IMR-90 (cell line): Measurements from ENCODE around the gene CBX5. TPM values are rescaled to one million over a fixed set of nuclear protein-coding genes. Genes with fewer than 3 reads are reported as not detected.
"Not testable (repeated sequence)": the region's sequence is repeated elsewhere in the genome, so short reads cannot be mapped to it uniquely, and the experiment has no call there.

ENCODE experiments used
- ATAC-seq: fragments of 200-7000 bp; cut with Tn5 transposase; 2 replicates; pipeline ENCODE4 v1.9.1; 2020; ENCODE audit warnings: low read depth, mild to moderate bottlenecking, moderate library complexity
- BruUV-seq: library from RNA; stranded (reverse); fragments of 400-500 nt; replicated peaks from 2 replicates; lab custom pipeline; 2021; lab: Mats Ljungman, UMichigan
- CTCF ChIA-PET: fragments of 300-600 bp; formaldehyde crosslinking; extraction: SDS; loops from one replicate; lab custom pipeline; 2021; ENCODE audit warnings: antibody characterized with exemption; lab: Yijun Ruan, JAX
- POLR2A ChIA-PET: fragments of 300-600 bp; sonication (Branson Sonifier 250); formaldehyde crosslinking; loops from one replicate; lab custom pipeline; 2022; ENCODE audit warnings: antibody characterized with exemption; ENCODE audit not compliant: unreplicated experiment; lab: Charles Lee
- DNase-seq: peaks from one replicate; pipeline ENCODE4 v3.0.0; 2013
- H2AFZ ChIP-seq: replicated peaks from 2 replicates; pipeline ENCODE3; 2013; ENCODE audit warnings: low read length, mild to moderate bottlenecking; ENCODE audit not compliant: poor library complexity
- H2AK5ac ChIP-seq: 2 replicates; pipeline ENCODE4 v1.6.1; 2013; ENCODE audit warnings: low read depth, low read length, inconsistent platforms
- H2AK9ac ChIP-seq: replicated peaks from 2 replicates; pipeline ENCODE3; 2013; ENCODE audit warnings: mild to moderate bottlenecking, low read depth, low read length, moderate library complexity; ENCODE audit not compliant: poor library complexity
- H2BK120ac ChIP-seq: 2 replicates; pipeline ENCODE4 v1.6.1; 2013; ENCODE audit warnings: low read depth, low read length, inconsistent platforms
- H2BK15ac ChIP-seq: 3 replicates; pipeline ENCODE4 v1.6.1; 2013; ENCODE audit warnings: low read depth, low read length, inconsistent platforms
- H2BK20ac ChIP-seq: 2 replicates; pipeline ENCODE4 v1.6.1; 2013; ENCODE audit warnings: low read depth, mild to moderate bottlenecking, inconsistent platforms, low read length, moderate library complexity
- H2BK5ac ChIP-seq: 2 replicates; pipeline ENCODE4 v1.6.1; 2013; ENCODE audit warnings: mild to moderate bottlenecking, low read depth, low read length, inconsistent platforms; ENCODE audit not compliant: poor library complexity, severe bottlenecking
- H3K14ac ChIP-seq: replicated peaks from 2 replicates; pipeline ENCODE4 v1.6.1; 2013; ENCODE audit warnings: low read depth, low read length, inconsistent platforms
- H3K18ac ChIP-seq: 2 replicates; pipeline ENCODE4 v1.6.1; 2013; ENCODE audit warnings: low read depth, low read length, control low read depth
- H3K23ac ChIP-seq: 2 replicates; pipeline ENCODE4 v1.6.1; 2013; ENCODE audit warnings: low read depth, low read length, inconsistent platforms
- H3K27ac ChIP-seq: 2 replicates; pipeline ENCODE4 v1.5.1; 2013; ENCODE audit warnings: mild to moderate bottlenecking, control low read depth, low read length; ENCODE audit not compliant: insufficient read depth
- H3K27me3 ChIP-seq: 2 replicates; pipeline ENCODE4 v1.6.1; 2013; ENCODE audit warnings: low read length; ENCODE audit not compliant: control insufficient read depth, insufficient read depth
- H3K36me3 ChIP-seq: 2 replicates; pipeline ENCODE4 v1.6.1; 2013; ENCODE audit warnings: low read length, mixed read lengths; ENCODE audit not compliant: control insufficient read depth, insufficient read depth
- H3K4ac ChIP-seq: 2 replicates; pipeline ENCODE4 v1.6.1; 2013; ENCODE audit warnings: low read depth, low read length, inconsistent platforms
- H3K4me1 ChIP-seq: 2 replicates; pipeline ENCODE4 v1.6.1; 2013; ENCODE audit warnings: low read length, mixed read lengths; ENCODE audit not compliant: control insufficient read depth, insufficient read depth
- H3K4me2 ChIP-seq: 2 replicates; pipeline ENCODE4 v1.6.1; 2013; ENCODE audit warnings: low read depth, mild to moderate bottlenecking, control low read depth, low read length, moderate library complexity
- H3K4me3 ChIP-seq: 2 replicates; pipeline ENCODE4 v1.5.1; 2013; ENCODE audit warnings: low read depth, mild to moderate bottlenecking, control low read depth, low read length, moderate library complexity; ENCODE audit not compliant: insufficient read depth
- H3K56ac ChIP-seq: 2 replicates; pipeline ENCODE4 v1.6.1; 2013; ENCODE audit warnings: low read length, inconsistent platforms; ENCODE audit not compliant: insufficient read depth; ENCODE audit errors: extremely low read depth
- H3K79me1 ChIP-seq, 2 experiments: 2 replicates each; pipeline ENCODE4 v1.6.1; 2013; ENCODE audit warnings: low read length in 2 of 2, inconsistent platforms in 1 of 2, low read depth in 1 of 2
- H3K9ac ChIP-seq: 2 replicates; pipeline ENCODE4 v1.6.1; 2013; ENCODE audit warnings: low read depth, low read length, control low read depth
- H3K9me1 ChIP-seq: 2 replicates; pipeline ENCODE4 v1.6.1; 2013; ENCODE audit warnings: low read length, inconsistent platforms; ENCODE audit not compliant: insufficient read depth
- H3K9me3 ChIP-seq: 2 replicates; pipeline ENCODE4 v1.6.1; 2013; ENCODE audit warnings: low read length; ENCODE audit not compliant: control insufficient read depth, insufficient read depth
- H4K20me1 ChIP-seq: 2 replicates; pipeline ENCODE4 v1.6.1; 2013; ENCODE audit warnings: low read length, inconsistent platforms; ENCODE audit not compliant: insufficient read depth
- H4K5ac ChIP-seq: 2 replicates; pipeline ENCODE4 v1.6.1; 2013; ENCODE audit warnings: mild to moderate bottlenecking, low read depth, low read length, control low read depth
- H4K8ac ChIP-seq, 2 experiments: 2 replicates each; pipeline ENCODE4 v1.6.1; 2013; ENCODE audit warnings: low read depth in 2 of 2, low read length in 2 of 2, control low read depth in 1 of 2, inconsistent platforms in 1 of 2
- H4K91ac ChIP-seq: 2 replicates; pipeline ENCODE4 v1.6.1; 2013; ENCODE audit warnings: low read depth, low read length, inconsistent platforms; ENCODE audit not compliant: insufficient read depth
- CHD1 ChIP-seq: IDR thresholded peaks from 2 replicates; pipeline ENCODE4 v1.6.1; 2012; ENCODE audit warnings: low read depth, low read length, improper control_type of control experiment
- WGBS, 2 experiments: methylation state at CpG; one replicate each; pipeline versions ENCODE4 v1.1.5 to v1.1.7; 2013; ENCODE audit warnings: missing lambda C conversion rate in 2 of 2; ENCODE audit not compliant: insufficient read length in 1 of 2; ENCODE audit errors: extremely low coverage in 2 of 2; 5-methylcytosine and 5-hydroxymethylcytosine counted together
- dilution Hi-C: fragments of 300-500 bp; cut with HindIII; formaldehyde crosslinking; loops from one replicate; pipeline ENCODE4 v1.14.3; 2018; ENCODE audit warnings: low sequenced_read_pairs; ENCODE audit not compliant: unreplicated experiment
- in situ Hi-C: fragments of 300-500 bp; cut with MboI; formaldehyde crosslinking; loops from 3 replicates; pipeline ENCODE4 v1.14.3; 2019; ENCODE audit warnings: low sequenced_read_pairs, inconsistent platforms, mixed read lengths
- intact Hi-C: fragments of 100-400 bp; cut with micrococcal nuclease; formaldehyde crosslinking; loops from 2 replicates; pipeline ENCODE4 v1.10.0; 2022
- polyA plus RNA-seq, 3 experiments: library from polyadenylated mRNA; depleted of rRNA; stranded (reverse); fragments of >200 nt; gene quantifications; 2 replicates each; pipeline ENCODE4 v1.2.3, GENCODE V29; 2012; ENCODE audit warnings: low replicate concordance in 1 of 3
- total RNA-seq: library from RNA; depleted of rRNA; stranded (reverse); fragments of >200 nt; gene quantifications from 2 replicates; pipeline ENCODE4 v1.2.3, GENCODE V29; 2012
- TF ChIP-seq, protein P1 (sequence below): fragments of 150-350 bp; IDR thresholded peaks from 2 replicates; pipeline ENCODE4 v1.6.1; 2017; ENCODE audit warnings: mild to moderate bottlenecking, antibody characterized with exemption, low read length, low read depth

CBX5 gene
- total and polyA plus RNA-seq, 2 of the 4 experiments (the other 2 are of a cell fraction), result 18.0 to 40.9 TPM

DNA sequence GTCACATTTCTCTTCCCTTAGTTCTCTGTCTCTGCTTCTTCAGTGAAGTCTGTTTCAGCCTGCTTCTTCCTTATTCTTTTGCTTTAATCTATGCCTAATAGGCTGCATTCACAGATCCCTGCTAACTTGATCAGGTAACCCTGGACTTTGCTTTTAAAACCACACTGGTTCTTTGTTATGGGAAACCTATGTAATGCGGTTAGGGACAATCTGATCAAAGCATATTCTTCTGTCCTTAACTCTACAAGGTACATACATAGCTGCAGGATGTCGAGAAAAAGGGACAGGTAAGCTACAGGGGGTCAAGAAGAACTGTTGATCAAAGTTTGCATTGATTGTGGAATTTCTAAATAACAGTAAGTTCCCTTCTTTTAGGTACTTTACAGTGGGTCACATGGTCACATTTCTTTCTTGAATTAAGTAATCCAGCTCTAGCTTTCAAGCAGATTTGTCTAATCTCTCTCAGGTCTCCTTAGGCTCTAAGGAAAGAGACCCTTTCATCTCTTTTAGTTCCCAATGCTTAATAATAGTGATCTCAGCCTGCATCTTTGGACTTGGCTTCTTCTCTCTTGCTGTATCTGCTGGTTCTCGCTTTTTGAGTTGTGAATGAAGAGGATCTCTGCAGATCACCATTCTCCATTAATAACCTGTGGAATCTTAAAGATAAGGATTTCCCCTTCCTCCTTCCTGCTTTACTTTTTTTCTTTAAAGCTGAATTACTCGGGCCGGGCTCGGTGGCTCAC, 48.8 kb upstream of the CBX5 start:
- H3K4me1 ChIP-seq, result peaks cover 7% of the 10 kb centered on the region
- dilution Hi-C loops (no loop called here), in situ Hi-C loops (no loop called here), intact Hi-C loops (no loop called here)
- no peak overlapping the region for H3K4me3 ChIP-seq
- H3K9me3 ChIP-seq, result no peaks in the 10 kb centered on the region
- H3K36me3 ChIP-seq, result 0 out of 2 replicates have a peak, but pooled peaks cover 4% of the 10 kb centered on the region
- CTCF ChIA-PET, result interaction anchor here (0.6 kb wide), 1 partner anchor 110 kb away, joined by 3 read pairs; no protein-coding TSS in a partner anchor
- POLR2A ChIA-PET, result no interaction called here
- H4K5ac ChIP-seq, result no peak overlapping the region
- H3K56ac ChIP-seq, result no peak overlapping the region
- WGBS, 2 experiments, result no CpG with 5 or more reads among the region's 6 CpGs
- H3K23ac ChIP-seq, result peak overlapping the region; percentile 84
- no peaks in the 10 kb centered on the region for H3K27me3 ChIP-seq
- H3K4ac ChIP-seq, result no peak overlapping the region; the same call in 1 of the 2 replicates
- no peak for DNase-seq
- H3K4me2 ChIP-seq, result 0 out of 2 replicates have a peak overlapping the region, but pooled peaks have one; percentile 9
- no peak overlapping the region for H3K18ac ChIP-seq
- no peak for ATAC-seq
- peaks cover 10% of the 10 kb centered on the region for H3K9me1 ChIP-seq
- no peak overlapping the region for H2BK20ac ChIP-seq
- peak overlapping the region; percentile 77; the same call in 1 of the 2 replicates for H3K14ac ChIP-seq
- no TSS peak for BruUV-seq
- H2BK5ac ChIP-seq, result no peak overlapping the region
- H4K20me1 ChIP-seq, result peaks cover 21% of the 10 kb centered on the region; the same call in 1 of the 2 replicates
- no peak for TF ChIP-seq CHD1
- TF ChIP-seq, protein P1, sequence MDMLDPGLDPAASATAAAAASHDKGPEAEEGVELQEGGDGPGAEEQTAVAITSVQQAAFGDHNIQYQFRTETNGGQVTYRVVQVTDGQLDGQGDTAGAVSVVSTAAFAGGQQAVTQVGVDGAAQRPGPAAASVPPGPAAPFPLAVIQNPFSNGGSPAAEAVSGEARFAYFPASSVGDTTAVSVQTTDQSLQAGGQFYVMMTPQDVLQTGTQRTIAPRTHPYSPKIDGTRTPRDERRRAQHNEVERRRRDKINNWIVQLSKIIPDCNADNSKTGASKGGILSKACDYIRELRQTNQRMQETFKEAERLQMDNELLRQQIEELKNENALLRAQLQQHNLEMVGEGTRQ, result peak; percentile 45
- no peak overlapping the region; the same call in 2 of the 3 replicates for H2BK15ac ChIP-seq
- H3K79me1 ChIP-seq, result peaks cover 14 to 68% of the 10 kb centered on the region in 2 experiments; a peak in 3 of 4 replicates
- no peak overlapping the region for H2AK9ac ChIP-seq
- H2BK120ac ChIP-seq, result no peak overlapping the region
- no peak overlapping the region for H4K91ac ChIP-seq
- H3K27ac ChIP-seq, result no peak overlapping the region
- H4K8ac ChIP-seq, result no peak overlapping the region
- H3K9ac ChIP-seq, result no peak overlapping the region
- H2AK5ac ChIP-seq, result no peak overlapping the region
- no peak overlapping the region for H2AFZ ChIP-seq

DNA sequence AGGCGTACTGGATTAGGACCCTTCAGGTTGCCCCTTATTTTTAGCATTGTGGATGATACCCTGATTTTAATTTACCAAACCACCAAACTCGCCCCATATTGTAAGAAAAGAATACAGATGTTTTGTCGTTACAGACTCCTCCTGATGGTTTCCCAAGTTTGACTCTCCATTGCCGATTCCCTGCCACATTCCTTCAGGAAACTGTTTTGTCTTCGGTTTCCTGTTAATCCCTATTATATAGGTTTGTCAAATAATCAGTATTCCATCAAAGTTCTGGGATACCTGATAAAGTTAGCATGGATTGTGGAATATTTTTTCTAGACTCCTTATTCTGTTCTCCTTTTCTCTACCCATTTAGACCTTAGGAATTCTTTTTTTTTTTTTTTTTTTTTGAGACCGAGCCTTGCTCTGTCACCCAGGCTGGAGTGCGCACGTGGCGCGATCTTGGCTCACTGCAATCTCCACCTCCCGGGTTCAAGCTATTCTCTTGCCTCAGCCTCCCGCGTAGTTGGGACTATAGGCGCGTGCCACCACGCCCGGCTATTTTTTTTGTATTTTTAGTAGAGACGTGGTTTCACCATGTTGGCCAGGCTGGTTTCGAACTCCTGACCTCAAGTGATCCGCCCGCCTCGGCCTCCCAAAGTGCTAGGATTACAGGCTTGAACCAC, 45.7 kb upstream of the CBX5 start:
- intact Hi-C loops, result loop anchor here (1.0 kb wide), 1 partner anchor 45 kb away; the partner anchor contains the start of genes CBX5 and HNRNPA1
- in situ Hi-C loops, H3K9me1 ChIP-seq, H3K27me3 ChIP-seq, DNase-seq, H3K9me3 ChIP-seq, H2BK20ac ChIP-seq, ATAC-seq, H3K4me1 ChIP-seq, H4K20me1 ChIP-seq, H3K36me3 ChIP-seq, dilution Hi-C loops: not testable (repeated sequence)
- Histone ChIP-seq H3K79me1 (peaks cover 10 to 38% of the 10 kb centered on the region in 2 experiments; a peak in 3 of 4 replicates), H3K18ac (peak overlapping the region; percentile 74), H2BK15ac (peak overlapping the region; percentile 31; the same call in 1 of the 3 replicates), H2BK5ac (peak overlapping the region; percentile 92), H3K4ac (peak overlapping the region; percentile 96), H3K9ac (peak overlapping the region; percentile 98), H4K5ac (peak overlapping the region; percentile 95), H2BK120ac (peak overlapping the region; percentile 53; the same call in 1 of the 2 replicates), H3K27ac (peak overlapping the region; percentile 95), H2AFZ (peak overlapping the region; percentile 90), H4K91ac (peak overlapping the region; percentile 86), H2AK5ac (peak overlapping the region; percentile 93), H3K4me2 (peak overlapping the region; percentile 77), H3K4me3 (peak overlapping the region; percentile 78), H3K14ac (peak overlapping the region; percentile 98), H3K56ac (peak overlapping the region; percentile 95), H4K8ac (peak overlapping the region; percentile 84 to 99), H2AK9ac (peak overlapping the region; percentile 97), H3K23ac (peak overlapping the region; percentile 96)
- CTCF ChIA-PET, result interaction anchor here (0.7 to 2.5 kb wide), 13 partner anchors 9 to 105 kb away, joined by 3 to 16 read pairs (median 3); no protein-coding TSS in a partner anchor
- WGBS, 2 experiments, result no CpG with 5 or more reads among the region's 22 CpGs
- POLR2A ChIA-PET, result interaction anchor here (0.5 to 1.4 kb wide), 6 partner anchors 12 to 441 kb away, joined by 3 to 7 read pairs (median 4); no protein-coding TSS in a partner anchor
- BruUV-seq, result TSS peak; percentile 89
